ENCODE data around the gene ENTPD8.
A peak's percentile ranks its signal among the peaks of the same experiment; 100 is the strongest.
"Not testable (repeated sequence)": the region's sequence is repeated elsewhere in the genome, so short reads cannot be mapped to it uniquely, and the experiment has no call there.

Gene ENTPD8

DNA sequence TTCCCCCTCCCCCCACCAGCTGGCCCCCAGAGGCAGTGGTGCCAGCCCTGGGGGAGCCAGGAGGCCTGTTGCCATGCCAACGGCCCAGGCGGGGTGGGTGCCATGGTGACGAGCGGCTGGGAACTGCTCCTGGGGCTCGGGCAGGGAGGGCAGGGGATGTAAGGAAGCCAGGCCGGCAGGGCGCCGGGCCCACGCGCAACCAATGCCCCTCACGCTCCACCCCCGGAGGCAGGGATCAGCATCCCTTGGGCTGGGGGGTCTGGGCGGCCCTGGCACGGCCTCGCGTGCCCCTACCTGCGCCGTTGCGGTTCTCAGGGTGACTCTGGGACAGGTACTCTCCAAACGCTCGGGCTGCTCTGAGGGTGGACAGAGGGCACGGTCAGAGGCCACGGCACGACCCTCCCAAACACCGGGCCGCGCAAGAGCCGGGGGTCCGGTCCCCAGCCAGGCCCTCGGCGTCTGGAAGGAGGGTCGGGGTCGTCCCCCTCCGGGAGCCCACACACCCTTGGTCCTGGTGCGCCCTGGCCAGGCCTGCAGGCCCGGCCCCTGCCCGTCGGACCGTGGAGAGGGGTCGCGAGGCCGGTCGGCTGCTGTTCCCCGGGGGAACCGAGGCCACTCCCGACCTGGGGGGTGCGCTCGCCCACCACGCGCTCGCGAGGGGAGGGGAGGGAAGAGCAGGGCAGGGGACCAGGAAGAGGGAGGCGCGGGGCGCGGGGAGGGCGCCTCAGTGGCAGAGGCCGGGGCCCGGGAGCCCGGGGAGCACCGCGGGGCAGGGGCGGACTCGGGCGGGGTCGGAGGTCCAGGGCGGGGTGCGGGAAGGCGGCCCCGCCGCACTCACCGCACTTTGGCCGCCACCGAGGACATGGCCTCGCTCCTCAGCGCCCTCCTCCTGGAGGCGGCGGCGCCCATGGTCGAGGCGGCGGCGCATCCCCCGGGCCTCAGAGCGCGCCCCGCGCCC is 17.3 kb upstream of the ENTPD8 start:
- peak in 52 of 58 donors; percentile 37 to 88 (median 73) for DNase-seq

DNA sequence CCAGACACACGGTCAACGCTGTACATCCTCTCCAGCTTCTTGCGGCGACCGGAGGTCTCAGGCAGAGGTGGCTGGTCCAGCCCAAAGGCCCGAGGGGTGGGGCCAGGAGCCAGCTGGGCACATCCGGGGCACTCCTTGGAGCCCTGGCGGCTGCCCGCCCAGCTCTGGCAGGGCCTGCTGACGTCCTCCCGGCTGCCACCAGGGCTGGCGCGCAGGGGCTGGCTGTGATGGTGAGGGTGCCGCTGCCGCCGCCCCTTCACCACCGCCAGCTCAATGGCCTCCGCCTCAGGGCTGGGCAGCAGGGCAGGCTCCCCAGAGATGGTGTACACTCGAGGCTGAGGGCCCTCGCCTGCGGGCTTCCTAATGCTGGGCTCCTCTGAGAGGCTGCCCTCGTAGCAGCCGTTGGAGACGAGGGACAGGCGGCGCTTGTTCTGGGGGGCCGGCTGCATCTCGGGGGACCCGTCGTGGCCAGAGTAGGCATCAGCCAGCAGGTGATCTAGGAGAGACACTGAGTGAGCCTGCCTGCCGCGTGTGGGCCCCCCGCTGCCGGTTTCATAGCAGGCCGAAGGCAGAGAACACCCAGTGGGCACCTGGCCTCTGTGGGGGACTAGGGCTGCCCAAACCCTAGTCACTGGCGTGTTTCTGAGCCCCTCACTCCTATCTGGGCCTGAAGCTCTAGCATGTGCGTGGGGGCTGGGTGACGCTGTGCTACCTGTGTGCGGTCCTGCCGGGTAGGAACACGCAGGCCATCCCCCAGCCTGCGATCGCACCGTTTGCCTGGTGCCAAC is 16.4 kb upstream of the ENTPD8 start:
- peak in 7 of 58 donors; percentile 24 to 45 (median 40) for DNase-seq

DNA sequence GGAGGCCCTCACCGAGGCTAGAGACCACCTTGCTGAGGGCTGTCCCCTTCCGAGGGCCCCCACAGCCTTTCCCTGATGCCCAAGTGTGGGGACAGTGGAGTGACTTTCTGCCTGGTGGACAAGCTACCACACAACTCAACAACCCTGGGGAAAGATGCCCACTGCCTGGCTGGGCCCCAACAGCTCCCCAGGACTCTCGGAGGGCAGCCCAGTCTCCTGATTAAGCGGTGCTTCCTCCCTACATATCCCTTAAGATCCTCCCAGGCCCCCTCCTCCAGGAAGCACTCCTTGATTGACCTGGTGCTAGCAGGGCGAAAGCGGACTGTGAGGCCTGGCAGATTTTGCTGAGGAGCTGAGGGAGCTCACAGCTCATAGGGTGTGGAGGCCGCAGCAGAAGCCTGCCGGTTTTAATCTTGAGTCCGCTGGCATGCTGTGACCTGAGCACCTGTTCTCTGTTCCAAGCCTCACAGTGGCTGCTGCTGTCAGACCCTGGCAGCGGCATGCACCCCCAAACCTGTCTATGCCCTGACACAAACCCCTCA is 15.8 kb upstream of the ENTPD8 start:
- DNase-seq = no peak

DNA sequence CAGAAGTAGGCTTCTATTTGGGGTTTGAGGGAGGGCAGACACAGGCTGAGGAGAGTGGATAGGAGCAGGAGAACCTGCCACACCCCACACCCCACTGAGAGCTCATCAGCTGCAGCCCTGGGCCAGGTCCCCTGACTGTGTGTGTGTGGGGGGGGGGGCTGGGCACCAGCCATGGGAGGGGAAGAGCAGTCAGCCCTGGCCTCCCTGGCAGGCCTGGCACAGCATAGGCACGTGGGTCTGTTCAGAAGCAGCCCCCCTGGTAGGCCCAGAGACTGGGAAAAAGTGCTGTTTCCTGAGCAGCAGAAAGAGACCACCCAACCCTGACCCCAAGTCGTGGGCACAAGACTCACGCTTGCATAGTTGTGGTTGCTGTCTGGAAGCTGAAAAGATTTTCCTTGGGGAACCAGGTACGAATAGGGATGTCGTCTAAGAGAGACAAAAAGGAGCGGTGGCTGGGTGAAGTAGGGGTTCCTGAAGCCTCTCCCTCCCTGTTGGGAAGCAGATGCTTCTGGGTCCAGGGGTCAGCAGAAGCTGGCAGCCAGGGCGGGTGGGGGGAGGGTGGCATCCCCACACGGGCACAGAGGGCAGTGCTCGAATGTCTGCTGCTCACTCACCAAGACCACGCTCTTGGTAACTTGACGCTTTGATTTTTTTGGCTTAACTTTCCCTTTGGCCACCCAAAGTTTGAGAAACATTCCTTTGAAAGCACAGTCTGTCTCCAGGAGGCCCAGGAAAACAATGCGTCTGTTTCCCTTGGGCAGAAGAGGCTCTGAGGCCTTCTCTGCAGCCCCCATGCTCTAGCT is 15.1 kb upstream of the ENTPD8 start:
- peak in 2 of 58 donors; percentile 32 to 47 for DNase-seq

DNA sequence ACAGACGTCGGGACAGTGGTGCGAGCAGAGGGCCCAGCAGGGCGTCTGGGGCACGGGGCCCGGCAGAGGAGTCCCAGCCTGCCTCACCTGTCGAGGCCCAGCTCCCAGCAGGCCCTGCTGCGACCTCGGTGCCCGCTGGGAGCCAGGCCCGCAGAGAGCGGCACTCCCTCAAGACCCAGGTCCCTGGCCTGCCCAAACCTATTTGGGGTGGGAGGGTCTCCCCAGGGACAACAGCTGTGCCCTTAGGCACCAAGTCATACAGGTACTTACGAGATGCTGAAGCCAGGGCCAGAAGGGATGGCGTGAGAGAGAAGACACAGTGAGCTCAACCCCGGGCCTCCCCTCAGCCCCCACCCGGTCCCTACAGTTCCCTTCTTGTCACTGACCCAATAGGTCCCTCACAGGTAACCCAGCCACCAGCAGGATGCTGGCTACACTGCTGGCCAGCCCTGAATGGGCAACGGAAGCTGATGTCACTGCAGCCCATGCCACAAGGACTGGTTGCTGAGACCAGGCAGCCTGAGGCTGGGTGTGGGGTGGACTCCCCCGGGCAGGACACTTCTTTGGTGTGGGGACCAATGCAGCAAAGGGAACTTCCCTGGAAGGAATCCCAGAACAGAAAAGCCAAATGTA is 14.3 kb upstream of the ENTPD8 start:
- no peak for DNase-seq

DNA sequence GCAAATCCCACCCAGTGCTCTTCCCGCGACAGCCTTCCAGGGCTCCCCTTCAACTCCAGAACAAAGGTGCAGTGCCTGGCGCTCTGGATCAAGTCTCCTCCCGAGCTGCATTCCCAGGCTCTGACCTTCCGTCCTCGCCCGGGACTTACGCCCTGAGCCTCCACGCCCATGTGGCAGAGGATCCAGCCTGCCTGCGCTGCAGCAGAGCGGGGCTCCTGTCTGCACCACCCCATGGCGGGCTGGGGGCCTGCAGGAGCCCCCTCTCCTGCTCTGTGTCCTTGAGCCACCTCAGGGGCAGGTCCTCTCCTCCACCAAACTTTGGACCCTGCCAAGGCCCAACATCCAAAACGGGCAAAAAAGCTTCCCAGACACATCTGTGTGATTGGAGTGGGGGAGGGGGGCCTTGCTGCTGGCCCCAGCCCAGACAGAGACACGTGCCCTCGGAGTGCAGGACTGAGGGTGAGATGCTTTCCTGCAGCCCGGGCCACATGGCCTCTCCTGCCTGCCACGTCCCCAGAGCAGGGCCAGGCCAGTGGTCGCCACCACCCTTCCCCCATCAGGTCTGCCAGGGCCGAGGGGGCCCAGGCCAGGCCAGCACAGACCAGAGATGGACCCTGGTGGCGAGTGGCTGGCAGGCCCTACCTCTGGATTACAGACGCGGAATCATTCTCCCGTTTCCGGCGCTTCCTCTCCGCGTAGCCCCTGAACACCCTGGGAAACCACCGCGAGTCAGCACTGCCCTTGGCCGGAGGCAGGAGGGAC is 13.6 kb upstream of the ENTPD8 start:
- no peak for DNase-seq

DNA sequence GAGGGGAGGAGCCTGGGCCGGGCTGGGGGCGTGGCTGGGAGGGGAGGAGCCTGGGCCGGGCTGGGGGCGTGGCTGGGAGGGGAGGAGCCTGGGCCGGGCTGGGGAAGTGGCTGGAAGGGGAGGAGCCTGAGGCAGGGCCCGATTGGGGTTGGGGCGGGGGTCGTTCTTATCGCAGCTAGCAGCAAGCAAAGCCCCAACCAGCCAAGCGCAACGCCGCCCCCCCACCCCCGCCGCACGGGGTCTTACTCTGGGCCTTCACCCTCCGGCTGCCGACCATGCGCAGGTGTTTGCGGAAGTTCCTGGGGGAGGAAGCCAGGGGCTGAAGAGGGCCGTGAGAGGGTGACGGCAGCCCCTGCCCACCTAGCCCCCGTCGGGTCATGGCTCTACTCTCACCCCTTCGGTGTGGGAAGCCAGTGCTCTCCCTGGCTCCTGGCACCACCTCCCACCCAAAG is 13.0 kb upstream of the ENTPD8 start:
- DNase-seq = peak in 5 of 58 donors; percentile 23 to 60 (median 42)

DNA sequence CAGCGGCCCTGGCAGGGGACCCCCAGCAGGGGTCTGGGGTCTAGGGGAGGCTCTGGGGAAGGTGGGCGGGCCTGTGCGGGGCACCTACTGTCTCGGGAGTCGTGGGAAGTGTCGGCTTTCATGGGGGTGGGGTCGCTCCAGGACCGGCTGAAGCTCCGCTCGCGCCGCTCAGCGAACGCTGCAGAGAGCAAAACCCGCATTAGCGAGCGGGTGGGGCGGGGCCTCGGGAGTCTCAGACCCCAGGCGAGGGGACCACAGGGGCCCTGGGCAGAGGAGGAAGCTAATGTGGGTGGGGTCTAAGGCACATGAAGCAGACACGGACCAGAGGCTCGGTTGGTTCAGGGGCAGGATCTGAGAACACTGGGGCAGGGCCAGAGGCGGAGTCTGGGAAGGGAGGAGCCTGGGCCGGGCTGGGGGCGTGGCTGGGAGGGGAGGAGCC is 12.5 kb upstream of the ENTPD8 start:
- peak in 12 of 58 donors; percentile 26 to 60 (median 46) for DNase-seq

DNA sequence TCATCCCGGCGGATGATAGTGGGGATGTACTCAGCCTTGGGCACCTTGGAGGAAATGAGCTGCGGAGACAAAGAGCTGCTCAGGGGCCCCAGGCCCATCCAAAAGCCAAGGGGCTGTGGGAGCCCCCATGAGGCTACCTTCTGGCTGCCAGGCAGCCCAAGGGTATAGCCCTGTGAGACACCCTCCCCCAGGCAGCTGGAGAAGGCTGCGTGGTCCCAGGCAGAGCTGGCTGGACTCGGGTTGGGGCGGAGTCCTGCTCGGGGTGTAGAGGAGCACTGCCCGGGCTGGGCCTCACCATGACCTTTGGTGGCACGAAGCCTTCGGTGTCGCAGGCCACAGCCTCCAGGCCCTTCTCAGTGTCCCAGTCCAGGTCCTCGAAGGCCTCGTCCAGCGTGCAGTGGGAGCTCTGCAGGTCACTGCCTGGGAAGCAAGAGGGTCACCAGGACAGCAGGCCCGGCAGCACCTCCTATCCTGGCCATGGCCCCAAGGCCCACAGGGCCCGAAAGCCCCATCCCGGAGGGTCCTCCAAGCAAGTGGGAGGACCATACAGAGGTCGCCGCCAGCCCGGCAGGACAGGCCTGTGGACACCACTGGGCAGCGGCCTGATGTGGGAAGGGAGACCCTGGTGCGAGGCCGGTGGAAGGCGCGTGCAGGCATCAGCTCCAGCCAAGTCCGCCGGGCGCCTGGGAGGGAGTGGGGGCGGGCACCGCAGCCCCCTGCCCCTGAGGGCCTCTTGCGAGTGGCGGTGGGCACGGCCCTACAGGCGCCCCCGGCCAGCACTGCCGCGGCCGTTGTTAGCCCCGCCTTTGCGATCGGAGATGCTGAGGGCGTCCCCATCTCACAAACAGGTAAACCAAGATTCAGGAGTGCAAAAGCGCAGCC is 11.8 kb upstream of the ENTPD8 start:
- DNase-seq = no peak

DNA sequence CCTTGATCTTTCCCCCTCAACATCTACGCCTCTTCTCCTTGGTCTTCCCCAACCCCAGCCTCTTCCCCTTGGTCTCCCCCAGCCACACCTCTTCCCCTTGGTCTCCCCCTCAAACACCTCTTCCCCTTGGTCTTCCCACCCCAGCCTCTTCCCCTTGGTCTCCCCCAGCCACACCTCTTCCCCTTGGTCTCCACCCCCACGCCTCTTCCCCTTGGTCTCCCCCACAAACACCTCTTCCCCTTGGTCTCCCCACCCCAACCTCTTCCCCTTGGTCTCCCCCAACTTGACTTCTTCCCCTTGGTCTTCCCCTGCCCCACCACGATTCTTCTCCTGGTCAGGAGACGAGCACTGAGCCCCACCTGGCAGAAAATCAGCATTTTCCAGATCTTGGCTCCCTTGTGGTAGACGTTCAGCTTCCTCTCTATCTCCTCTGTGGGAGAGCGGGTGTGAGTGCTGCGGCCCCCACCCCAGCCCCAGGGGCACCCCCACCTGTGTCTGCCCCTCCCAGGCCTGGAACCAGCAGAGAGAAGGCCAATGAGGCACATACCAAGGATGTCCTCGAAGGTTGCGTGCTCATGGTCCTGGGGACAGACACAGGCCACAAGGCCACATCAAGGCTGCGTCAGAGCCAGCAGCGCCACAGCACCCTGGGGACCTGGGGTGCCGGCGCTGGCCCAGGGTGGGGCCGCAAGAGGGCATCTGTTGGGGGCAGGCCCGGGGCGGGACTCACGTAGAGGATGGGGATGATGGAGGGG is 11.0 kb upstream of the ENTPD8 start:
- DNase-seq = no peak

DNA sequence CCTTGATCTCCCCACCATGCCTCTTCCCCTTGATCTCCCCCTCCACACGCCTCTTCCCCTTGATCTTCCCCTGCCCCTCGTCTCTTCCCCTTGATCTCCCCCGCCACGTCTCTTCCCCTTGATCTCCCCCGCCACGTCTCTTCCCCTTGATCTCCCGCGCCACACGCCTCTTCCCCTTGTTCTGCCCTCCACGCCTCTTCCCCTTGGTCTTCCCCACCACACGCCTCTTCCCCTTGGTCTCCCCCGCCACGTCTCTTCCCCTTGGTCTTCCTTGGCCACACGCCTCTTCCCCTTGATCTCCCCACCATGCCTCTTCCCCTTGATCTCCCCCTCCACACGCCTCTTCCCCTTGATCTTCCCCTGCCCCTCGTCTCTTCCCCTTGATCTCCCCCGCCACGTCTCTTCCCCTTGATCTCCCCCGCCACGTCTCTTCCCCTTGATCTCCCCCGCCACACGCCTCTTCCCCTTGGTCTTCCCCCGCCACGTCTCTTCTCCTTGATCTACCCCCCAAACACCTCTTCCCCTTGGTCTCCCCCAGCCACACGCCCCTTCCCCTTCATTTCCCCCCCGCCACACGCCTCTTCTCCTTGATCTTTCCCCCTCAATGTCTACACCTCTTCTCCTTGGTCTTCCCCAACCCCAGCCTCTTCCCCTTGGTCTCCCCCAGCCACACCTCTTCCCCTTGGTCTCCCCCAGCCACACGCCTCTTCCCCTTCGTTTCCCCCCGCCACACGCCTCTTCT is 10.3 kb upstream of the ENTPD8 start:
- DNase-seq = not testable (repeated sequence)

DNA sequence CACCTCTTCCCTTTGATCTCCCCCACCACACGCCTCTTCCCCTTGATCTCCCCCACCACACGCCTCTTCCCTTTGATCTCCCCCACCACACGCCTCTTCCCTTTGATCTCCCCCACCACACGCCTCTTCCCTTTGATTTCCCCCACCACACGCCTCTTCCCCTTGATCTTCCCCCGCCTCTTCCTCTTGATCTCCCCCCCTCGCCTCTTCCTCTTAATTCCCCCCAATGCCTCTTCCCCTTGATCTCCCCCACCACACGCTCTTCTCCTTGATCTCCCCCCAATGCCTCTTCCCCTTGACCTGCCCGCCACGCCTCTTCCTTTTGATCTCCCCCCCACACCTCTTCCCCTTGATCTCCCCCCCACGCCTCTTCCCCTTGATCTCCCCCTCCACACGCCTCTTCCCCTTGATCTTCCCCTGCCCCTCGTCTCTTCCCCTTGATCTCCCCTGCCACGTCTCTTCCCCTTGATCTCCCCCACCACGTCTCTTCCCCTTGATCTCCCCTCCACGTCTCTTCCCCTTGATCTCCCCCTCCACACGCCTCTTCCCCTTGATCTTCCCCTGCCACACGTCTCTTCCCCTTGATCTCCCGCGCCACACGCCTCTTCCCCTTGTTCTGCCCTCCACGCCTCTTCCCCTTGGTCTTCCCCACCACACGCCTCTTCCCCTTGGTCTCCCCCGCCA is 9.5 kb upstream of the ENTPD8 start:
- DNase-seq = not testable (repeated sequence)

DNA sequence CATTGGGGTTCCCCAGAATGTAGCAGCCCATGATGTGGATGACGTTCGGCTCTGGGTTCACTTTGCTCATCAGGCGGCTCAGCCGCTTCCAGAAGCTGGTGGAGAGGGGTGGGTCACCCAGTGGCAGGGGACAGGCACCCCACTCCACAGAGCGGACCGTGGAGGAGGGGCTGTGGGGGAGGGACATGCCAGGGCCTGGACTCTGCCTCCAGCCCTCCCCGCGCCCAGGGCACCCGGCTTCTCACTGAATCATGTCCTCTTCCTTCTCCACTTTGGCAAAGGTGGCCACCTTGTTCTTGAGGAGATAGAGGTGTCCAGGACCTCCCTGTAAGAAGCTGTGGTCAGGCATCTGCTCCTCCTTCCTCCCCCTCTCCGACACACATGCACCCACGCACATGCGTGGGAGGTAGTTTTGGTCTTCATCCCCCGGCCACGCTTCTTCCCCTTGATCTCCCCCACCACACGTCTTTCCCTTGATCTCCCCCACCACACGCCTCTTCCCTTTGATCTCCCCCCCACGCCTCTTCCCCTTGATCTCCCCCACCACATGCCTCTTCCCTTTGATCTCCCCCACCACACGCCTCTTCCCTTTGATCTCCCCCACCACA is 8.9 kb upstream of the ENTPD8 start:
- DNase-seq = no peak

DNA sequence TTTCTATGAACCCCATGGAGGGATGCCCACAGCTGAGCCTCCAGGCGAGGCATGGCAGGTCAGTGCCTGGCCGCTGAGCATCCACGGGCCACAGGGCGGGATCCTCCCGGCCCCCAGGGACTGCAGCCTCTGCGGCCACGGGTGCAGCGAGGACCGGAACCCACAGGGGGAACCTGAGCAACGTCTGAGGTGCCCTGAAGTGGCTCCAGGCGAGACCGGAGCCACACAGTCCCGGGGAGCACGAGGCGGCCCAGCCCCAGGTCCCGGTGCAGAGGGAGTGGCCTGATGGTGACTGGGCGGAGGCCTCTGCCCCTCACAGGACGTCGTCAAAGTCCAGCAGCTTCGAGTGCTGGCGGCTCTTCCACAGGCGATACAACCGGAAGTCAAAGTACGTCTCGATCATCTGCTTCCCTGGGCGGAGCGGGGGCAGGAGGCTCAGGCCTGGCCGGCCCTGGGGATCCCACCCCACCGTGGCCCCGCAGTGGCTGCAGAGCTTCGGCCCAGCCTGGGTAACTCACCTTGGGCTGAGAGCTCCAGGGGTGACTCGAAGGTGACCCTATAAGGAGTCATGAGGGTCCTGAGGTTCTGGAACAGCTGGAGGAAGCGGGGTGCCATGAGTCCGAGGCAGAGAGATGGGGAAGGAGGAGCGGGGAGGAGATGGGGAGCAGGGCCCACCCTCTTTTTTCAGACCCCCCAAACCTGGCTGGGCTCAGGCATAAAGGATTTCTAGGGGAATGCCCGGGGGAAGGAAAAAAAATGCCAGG is 8.1 kb upstream of the ENTPD8 start:
- DNase-seq = no peak

DNA sequence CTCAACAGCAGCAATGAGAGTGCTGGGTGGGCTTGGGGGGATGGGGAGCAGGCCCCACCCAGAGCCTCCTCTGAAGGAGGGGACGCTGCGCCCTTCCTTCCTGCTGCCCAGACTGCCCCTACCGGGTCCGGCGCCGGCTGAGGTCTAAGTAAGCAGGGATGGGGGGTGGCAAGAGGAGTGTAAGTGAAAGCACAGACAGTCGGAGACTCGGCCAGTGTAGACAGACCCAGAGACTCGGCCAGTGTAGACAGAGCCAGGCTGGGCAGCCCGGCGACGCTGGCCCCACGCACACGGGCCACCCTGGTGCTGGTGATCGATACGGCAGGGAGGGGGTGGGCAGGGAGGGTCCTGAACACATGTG is 7.4 kb upstream of the ENTPD8 start:
- no peak for DNase-seq
